ENCODE measurements around the gene ADK.
"Not testable (repeated sequence)": the region's sequence is repeated elsewhere in the genome, so short reads cannot be mapped to it uniquely, and the experiment has no call there.

ADK gene

GRCh38 chr10:74187237-74187636 lies 36.2 kb downstream of the ADK start:
- H3K27ac ChIP-seq = no peak overlapping the region
- TF ChIP-seq CTCF (IDR thresholded peaks at IDR 0.05) = no peak

GRCh38 chr10:74188617-74189016 lies 37.6 kb downstream of the ADK start:
- not testable (repeated sequence) for H3K27me3 ChIP-seq; H3K27ac ChIP-seq; H3K4me3 ChIP-seq (ENCODE audit: low read depth in 1 of 2, low read length in 1 of 2); H3K9me3 ChIP-seq; H3K36me3 ChIP-seq
- peaks cover 23 to 27% of the 10 kb centered on the region in 2 experiments for H3K4me1 ChIP-seq (ENCODE audit: control insufficient read depth in 1 of 2, insufficient read depth in 1 of 2, low read depth in 1 of 2, low read length in 1 of 2)

More at GRCh38 chr10:74187237-74187636, 36.2 kb downstream of the ADK start:
- H3K36me3 ChIP-seq = no peaks in the 10 kb centered on the region
- peaks cover 23 to 27% of the 10 kb centered on the region in 2 experiments for H3K4me1 ChIP-seq (ENCODE audit: control insufficient read depth in 1 of 2, insufficient read depth in 1 of 2, low read depth in 1 of 2, low read length in 1 of 2)
- no peaks in the 10 kb centered on the region for H3K27me3 ChIP-seq
- no peak overlapping the region for H3K4me3 ChIP-seq (ENCODE audit: low read depth in 1 of 2, low read length in 1 of 2)
- no peaks in the 10 kb centered on the region for H3K9me3 ChIP-seq

- Histone ChIP-seq H3K27ac (peak overlapping the region; percentile 85), H3K36me3 (no peaks in the 10 kb centered on the region), H3K27me3 (no peaks in the 10 kb centered on the region), H3K4me3 (ENCODE audit: low read depth in 1 of 2, low read length in 1 of 2) (peak overlapping the region in 1 of 2 experiments; percentile 7), H3K4me1 (ENCODE audit: control insufficient read depth in 1 of 2, insufficient read depth in 1 of 2, low read depth in 1 of 2, low read length in 1 of 2) (peaks cover 23 to 27% of the 10 kb centered on the region in 2 experiments), H3K9me3 (no peaks in the 10 kb centered on the region)
- TF ChIP-seq CTCF (IDR thresholded peaks at IDR 0.05) = no peak
These were observed 39.0 kb downstream of the ADK start for GRCh38 chr10:74189999-74190421.

- no peak for TF ChIP-seq CTCF (IDR thresholded peaks at IDR 0.05)
- H3K4me1 ChIP-seq (ENCODE audit: control insufficient read depth in 1 of 2, insufficient read depth in 1 of 2, low read depth in 1 of 2, low read length in 1 of 2) = peaks cover 23 to 27% of the 10 kb centered on the region in 2 experiments
- no peaks in the 10 kb centered on the region for H3K9me3 ChIP-seq
- H3K27ac ChIP-seq = peak overlapping the region; percentile 85
- H3K27me3 ChIP-seq = no peaks in the 10 kb centered on the region
- no peak overlapping the region for H3K4me3 ChIP-seq (ENCODE audit: low read depth in 1 of 2, low read length in 1 of 2)
- H3K36me3 ChIP-seq = no peaks in the 10 kb centered on the region
These were observed 39.5 kb downstream of the ADK start for GRCh38 chr10:74190494-74190893.

- Histone ChIP-seq H3K9me3 (no peaks in the 10 kb centered on the region), H3K4me3 (ENCODE audit: low read depth in 1 of 2, low read length in 1 of 2) (no peak overlapping the region), H3K27me3 (no peaks in the 10 kb centered on the region), H3K4me1 (ENCODE audit: control insufficient read depth in 1 of 2, insufficient read depth in 1 of 2, low read depth in 1 of 2, low read length in 1 of 2) (peaks cover 22 to 26% of the 10 kb centered on the region in 2 experiments), H3K27ac (no peak overlapping the region), H3K36me3 (no peaks in the 10 kb centered on the region)
- no peak for TF ChIP-seq CTCF (IDR thresholded peaks at IDR 0.05)
These were observed 43.5 kb downstream of the ADK start for GRCh38 chr10:74194545-74194944.

GRCh38 chr10:74194999-74195398 lies 44.0 kb downstream of the ADK start:
- Histone ChIP-seq H3K27ac (no peak overlapping the region), H3K4me3 (ENCODE audit: low read depth in 1 of 2, low read length in 1 of 2) (no peak overlapping the region), H3K36me3 (no peaks in the 10 kb centered on the region), H3K9me3 (no peaks in the 10 kb centered on the region), H3K4me1 (ENCODE audit: control insufficient read depth in 1 of 2, insufficient read depth in 1 of 2, low read depth in 1 of 2, low read length in 1 of 2) (peaks cover 17 to 22% of the 10 kb centered on the region in 2 experiments), H3K27me3 (no peaks in the 10 kb centered on the region)
- no peak for TF ChIP-seq CTCF (IDR thresholded peaks at IDR 0.05)

Measured in neutrophil (primary cell).